ENCODE measurements around the gene TPP1. TPM values are rescaled to one million over a fixed set of nuclear protein-coding genes. Genes with fewer than 3 reads are reported as not detected.

Gene TPP1
- total RNA-seq, 4 donors from 2014 or later: 44.4 to 71.5 (median 54.9) TPM

DNA sequence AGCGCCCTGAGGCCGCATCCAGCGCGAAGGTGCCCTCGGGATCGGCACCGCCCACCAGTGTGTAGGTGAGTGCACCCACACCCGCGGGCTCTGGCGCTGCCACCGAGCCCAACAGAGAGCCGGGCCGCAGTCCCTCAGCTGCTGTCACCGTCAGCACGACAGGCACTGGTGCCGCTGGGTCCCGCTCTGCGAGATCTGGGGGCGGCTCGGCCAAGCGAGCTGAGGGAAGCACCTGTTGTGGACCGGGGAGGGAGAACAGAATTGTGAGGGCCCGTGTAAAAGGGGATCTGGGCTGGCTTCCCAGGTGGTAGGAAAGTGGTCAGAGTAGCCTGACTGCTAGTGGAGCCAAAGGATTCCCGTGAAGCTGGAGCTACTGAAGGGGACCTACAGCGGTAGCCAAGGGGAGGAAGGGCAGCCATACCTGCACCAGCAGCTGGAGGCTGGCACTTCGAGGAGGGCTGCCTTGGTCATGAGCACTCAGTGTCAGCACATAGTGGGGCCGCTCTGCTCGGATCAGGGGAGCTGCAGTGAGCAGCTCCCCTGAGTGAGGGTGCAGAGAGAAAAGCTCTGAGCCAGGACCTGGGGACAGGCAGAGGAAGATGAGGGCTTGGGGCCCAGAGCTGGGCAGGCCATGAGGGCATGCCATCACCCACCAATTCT is 11.5 kb upstream of the TPP1 start:
- Histone ChIP-seq H3K9me3 (no peaks in the 10 kb centered on the region), H3K36me3 (peaks cover 20 to 78% (median 68%) of the 10 kb centered on the region in 4 donors), H3K4me3 (no peak overlapping the region), H3K27ac (replicated peaks in 1 of 4) (no peak overlapping the region), H3K27me3 (no peaks in the 10 kb centered on the region), H3K4me1 (peaks cover 14 to 30% (median 22%) of the 10 kb centered on the region in 4 donors)
- no peak for TF ChIP-seq POLR2AphosphoS5 (IDR thresholded peaks at IDR 0.05)
- TF ChIP-seq, protein P1, sequence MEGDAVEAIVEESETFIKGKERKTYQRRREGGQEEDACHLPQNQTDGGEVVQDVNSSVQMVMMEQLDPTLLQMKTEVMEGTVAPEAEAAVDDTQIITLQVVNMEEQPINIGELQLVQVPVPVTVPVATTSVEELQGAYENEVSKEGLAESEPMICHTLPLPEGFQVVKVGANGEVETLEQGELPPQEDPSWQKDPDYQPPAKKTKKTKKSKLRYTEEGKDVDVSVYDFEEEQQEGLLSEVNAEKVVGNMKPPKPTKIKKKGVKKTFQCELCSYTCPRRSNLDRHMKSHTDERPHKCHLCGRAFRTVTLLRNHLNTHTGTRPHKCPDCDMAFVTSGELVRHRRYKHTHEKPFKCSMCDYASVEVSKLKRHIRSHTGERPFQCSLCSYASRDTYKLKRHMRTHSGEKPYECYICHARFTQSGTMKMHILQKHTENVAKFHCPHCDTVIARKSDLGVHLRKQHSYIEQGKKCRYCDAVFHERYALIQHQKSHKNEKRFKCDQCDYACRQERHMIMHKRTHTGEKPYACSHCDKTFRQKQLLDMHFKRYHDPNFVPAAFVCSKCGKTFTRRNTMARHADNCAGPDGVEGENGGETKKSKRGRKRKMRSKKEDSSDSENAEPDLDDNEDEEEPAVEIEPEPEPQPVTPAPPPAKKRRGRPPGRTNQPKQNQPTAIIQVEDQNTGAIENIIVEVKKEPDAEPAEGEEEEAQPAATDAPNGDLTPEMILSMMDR (IDR thresholded peaks at IDR 0.05): no peak
- no peak for TF ChIP-seq POLR2A (IDR thresholded peaks at IDR 0.05; ENCODE audit: low read depth)
- no peak for DNase-seq (ENCODE audit: extremely low spot score)
- intact Hi-C loops (cut with DNase I): no loop called here
- 81% methylated on average over 26 of the region's 28 CpGs for WGBS

DNA sequence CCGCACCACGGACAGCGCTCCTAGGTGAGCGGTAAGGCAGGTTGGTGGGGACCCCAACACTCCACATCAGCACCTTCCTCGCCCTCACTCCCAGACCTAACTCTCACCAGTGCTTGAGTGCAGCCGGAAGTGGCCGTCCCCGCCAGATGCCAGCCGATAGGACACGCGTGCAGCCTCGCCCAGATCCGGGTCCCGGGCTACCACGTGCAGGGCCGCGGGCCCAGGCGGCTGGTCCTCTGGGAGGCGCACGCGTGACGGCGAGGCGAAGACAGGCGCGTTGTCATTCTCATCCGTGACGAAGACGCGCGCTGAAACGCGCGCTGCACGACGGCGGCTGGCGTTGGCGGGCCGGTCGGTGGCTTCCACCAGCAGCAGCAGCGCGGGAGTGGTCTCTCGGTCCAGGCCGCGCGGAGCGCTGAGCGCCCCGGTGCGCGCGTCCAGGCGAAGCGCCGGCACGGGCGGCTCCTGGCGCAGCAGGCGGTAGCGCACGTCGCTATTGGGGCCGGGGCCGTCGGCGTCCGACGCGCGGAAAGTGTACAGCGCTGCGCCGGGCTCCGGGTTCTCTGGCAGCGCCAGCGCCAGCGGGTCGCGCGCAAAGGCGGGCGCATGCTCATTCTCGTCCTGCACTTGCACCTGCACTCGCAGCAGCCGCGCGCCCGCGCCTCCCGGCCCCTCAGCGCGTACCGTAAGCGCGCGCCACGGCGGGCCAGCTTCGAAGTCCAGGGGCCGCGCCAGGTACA is 10.8 kb upstream of the TPP1 start:
- DNase-seq (ENCODE audit: extremely low spot score): no peak

DNA sequence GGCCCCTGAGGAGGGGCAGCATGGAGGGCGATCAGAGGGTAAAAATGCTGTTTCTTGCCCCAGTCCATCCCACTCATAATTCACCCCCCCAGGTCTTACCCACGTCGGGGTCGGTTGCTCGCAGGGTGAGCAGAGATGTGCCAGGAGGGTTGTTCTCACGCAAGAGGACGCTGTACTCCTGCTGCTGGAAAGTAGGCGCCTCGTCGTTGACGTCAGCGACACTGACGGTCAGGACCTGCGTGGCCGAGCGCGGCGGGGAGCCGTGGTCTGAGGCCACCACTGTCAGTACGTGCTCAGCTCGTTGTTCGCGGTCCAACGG is 10.3 kb upstream of the TPP1 start:
- Histone ChIP-seq H3K9me3 (no peaks in the 10 kb centered on the region), H3K27me3 (no peaks in the 10 kb centered on the region), H3K4me3 (no peak overlapping the region), H3K4me1 (peaks cover 2 to 18% (median 10%) of the 10 kb centered on the region in 4 donors), H3K36me3 (peaks cover 20 to 91% (median 79%) of the 10 kb centered on the region in 4 donors), H3K27ac (replicated peaks in 1 of 4) (no peak overlapping the region)
- WGBS: 93% methylated on average over 19 of the region's 24 CpGs
- TF ChIP-seq POLR2AphosphoS5 (IDR thresholded peaks at IDR 0.05) (no peak), EP300 (IDR thresholded peaks at IDR 0.05) (no peak), POLR2A (IDR thresholded peaks at IDR 0.05; ENCODE audit: low read depth) (no peak)
- TF ChIP-seq, protein P1 (IDR thresholded peaks at IDR 0.05): no peak
- intact Hi-C loops (cut with DNase I): no loop called here
- no peak for DNase-seq (ENCODE audit: extremely low spot score)

More for the DNA sequence above, 10.8 kb upstream of the TPP1 start:
- Histone ChIP-seq H3K27ac (replicated peaks in 1 of 4) (no peak overlapping the region), H3K27me3 (no peaks in the 10 kb centered on the region), H3K4me1 (peaks cover 7 to 23% (median 15%) of the 10 kb centered on the region in 4 donors), H3K9me3 (no peaks in the 10 kb centered on the region), H3K4me3 (no peak overlapping the region), H3K36me3 (peaks cover 20 to 85% (median 74%) of the 10 kb centered on the region in 4 donors)
- WGBS: 85% methylated on average over 28 of the region's 102 CpGs
- intact Hi-C loops (cut with DNase I): no loop called here
- TF ChIP-seq, protein P1 (IDR thresholded peaks at IDR 0.05): no peak
- no peak for TF ChIP-seq EP300 (IDR thresholded peaks at IDR 0.05)
- no peak for TF ChIP-seq POLR2A (IDR thresholded peaks at IDR 0.05; ENCODE audit: low read depth)
- no peak for TF ChIP-seq POLR2AphosphoS5 (IDR thresholded peaks at IDR 0.05)

DNA sequence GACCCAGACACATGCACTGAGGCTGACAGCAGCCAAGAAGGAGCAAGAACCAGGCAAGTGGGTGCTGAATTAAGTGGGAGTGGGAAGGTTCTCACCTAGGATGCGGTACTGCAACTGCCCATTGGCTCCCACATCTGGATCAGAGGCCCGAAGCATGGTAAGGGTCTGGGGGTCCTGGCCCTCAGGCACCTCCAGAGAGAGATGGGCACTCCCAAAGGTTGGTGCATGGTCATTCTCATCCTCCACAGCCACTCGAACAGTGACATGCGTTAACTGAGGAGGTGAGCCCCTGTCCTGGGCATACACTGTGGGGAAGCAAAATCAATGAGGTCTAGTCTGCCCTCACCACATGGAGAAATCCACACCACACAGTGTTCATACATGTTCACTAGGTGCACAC is 9.3 kb upstream of the TPP1 start:
- peaks cover 20 to 99% (median 88%) of the 10 kb centered on the region in 4 donors for H3K36me3 ChIP-seq
- WGBS: 93% methylated on average over 2 of the region's 4 CpGs
- TF ChIP-seq, protein P1 (IDR thresholded peaks at IDR 0.05): no peak
- no peak for TF ChIP-seq POLR2A (IDR thresholded peaks at IDR 0.05; ENCODE audit: low read depth)
- TF ChIP-seq POLR2AphosphoS5 (IDR thresholded peaks at IDR 0.05): no peak
- no peak for TF ChIP-seq EP300 (IDR thresholded peaks at IDR 0.05)

More for the DNA sequence above, 9.3 kb upstream of the TPP1 start:
- intact Hi-C loops (cut with DNase I): no loop called here
- no peak for DNase-seq (ENCODE audit: extremely low spot score)
- Histone ChIP-seq H3K4me1 (peaks cover 0 to 8% (median 2%) of the 10 kb centered on the region in 4 donors), H3K4me3 (no peak overlapping the region), H3K27ac (replicated peaks in 1 of 4) (no peak overlapping the region), H3K9me3 (no peaks in the 10 kb centered on the region), H3K27me3 (no peaks in the 10 kb centered on the region)

Measured in esophagus muscularis mucosa (tissue), 4 donors.